NCI-H2196 treated with DMSO at 0.1 percent for 48 hours (cell line): ENCODE data around the gene CCDC141.

Experiments
- DNase-seq: peaks from one replicate; lab custom pipeline; 2025; ENCODE audit not compliant: unreplicated experiment; lab: John Stamatoyannopoulos, UW

The CCDC141 gene

GRCh38 chr2:178871536-178871935, 178.4 kb downstream of the CCDC141 start:
- DNase-seq, result no peak

- no peak for DNase-seq
Measured at GRCh38 chr2:178870703-178871102, 179.2 kb downstream of the CCDC141 start.

- no peak for DNase-seq
Measured at GRCh38 chr2:178865999-178866398, 183.9 kb downstream of the CCDC141 start.

DNA sequence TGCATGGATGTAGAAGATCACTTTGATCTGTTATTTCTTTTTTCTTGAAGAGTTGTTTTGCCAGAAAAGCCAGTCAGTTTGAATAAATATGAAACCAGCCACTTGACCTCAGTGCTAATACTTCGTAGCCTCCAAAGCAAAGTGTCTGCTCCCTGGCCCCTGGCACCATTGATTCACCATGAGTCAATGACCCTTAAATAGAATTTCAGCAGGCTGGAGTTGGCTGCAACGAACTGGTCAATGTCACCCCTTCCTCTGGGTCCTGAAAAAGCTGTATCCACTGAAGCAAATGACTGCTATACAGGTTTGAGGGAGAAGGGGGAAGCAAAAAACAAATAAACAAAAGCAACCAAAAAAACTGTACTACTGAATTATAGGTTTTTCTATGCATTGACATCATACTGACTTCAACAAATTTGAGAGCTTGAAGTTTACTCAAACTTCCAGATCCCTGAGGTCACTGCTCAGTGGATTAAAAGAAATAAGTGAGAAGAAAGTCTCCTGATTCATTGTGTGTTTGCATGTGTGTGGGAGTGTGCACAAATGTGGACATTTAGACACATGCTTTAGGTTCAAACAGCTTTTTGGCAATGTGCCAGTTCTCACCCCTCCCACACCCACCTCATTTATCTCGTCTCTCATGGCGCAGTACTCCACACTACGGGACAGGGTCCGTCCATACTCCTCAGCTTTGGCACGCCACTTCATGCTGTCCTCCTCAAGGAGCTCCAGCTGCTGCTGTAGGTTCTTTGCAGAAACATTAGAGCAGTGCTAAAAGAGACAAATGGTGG, 184.6 kb downstream of the CCDC141 start:
- no peak for DNase-seq

- no peak for DNase-seq
Measured at GRCh38 chr2:178863856-178864620, 185.9 kb downstream of the CCDC141 start.

- DNase-seq, result no peak
Measured at GRCh38 chr2:178863130-178863855, 186.6 kb downstream of the CCDC141 start.

DNA sequence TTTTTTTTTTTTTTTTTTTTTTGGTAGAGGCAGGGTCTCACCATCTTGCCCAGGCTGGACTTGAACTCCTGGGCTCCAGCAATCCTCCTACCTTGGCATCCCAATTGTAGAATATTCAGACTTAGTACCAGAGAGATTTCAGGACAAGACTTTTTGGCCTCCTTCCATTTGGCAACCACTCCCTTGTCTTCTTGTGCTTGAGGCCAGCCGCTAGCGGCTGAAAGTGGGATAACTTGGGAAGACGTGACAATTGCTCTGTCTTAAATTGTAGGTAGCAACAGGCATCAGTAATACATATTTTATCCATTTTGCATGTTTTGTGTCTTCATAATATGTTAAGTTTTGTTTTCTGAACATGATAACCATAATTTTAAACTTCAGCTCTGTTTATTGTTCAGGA, 189.4 kb downstream of the CCDC141 start:
- DNase-seq, result no peak

- DNase-seq, result no peak
Measured at GRCh38 chr2:178859730-178860129, 190.2 kb downstream of the CCDC141 start.

DNA sequence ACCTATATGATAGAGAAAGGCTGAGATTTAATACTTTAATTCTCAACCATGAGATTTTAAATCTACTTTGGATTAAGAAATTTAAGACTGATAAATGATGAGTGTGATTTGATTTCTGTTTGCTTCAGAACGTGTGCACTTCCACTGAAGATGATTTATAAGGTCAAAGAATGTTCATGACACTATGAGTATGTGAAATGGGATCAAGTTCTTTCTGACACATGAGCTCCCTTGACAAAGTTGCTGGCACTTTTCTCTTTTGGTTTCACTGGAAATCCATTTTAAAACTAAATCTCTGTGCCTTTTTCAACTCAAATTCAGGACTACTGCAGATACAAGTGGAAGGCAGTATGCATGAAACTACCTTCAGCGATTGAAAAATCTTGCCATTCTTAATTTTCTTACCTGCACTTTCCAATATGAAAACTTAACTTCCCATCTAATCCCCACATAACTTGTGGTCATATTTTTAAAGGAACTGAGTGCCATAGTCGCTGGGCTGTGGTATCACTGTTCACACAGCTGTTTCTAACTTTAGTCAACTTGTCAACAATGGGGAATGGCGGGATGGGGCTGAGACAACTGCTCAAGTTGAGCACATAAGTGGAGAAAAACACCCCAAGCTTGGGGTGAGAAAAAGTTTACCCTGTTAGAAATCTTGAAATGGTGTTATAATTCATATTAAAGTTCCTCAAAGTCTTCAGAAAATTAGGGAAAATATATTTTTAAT, 190.9 kb downstream of the CCDC141 start:
- no peak for DNase-seq

GRCh38 chr2:178855151-178855550, 194.8 kb downstream of the CCDC141 start:
- DNase-seq, result no peak

DNA sequence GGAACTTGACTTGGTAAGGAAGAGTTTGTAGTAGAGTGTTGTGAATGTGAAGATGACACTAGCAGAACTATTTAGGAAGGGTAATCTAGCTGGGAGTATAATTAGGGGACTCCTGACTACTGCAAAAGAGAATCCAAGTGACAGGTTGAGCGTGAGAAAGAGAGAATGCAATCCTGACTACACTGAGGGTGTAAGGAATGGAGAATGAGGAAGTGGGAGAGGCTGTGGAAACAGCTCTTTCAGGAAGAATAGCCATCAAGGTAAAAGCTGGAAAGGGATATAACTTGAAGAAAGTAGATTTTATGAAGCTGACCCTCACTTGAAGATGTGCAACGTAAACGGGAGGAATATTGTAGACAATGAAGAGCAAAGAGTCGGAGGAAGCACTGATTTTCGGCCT, 201.6 kb downstream of the CCDC141 start:
- no peak for DNase-seq

- DNase-seq, result no peak
Measured at GRCh38 chr2:178846458-178846802, 203.5 kb downstream of the CCDC141 start.

- DNase-seq, result no peak
Measured at GRCh38 chr2:178845566-178846457, 204.1 kb downstream of the CCDC141 start.

DNA sequence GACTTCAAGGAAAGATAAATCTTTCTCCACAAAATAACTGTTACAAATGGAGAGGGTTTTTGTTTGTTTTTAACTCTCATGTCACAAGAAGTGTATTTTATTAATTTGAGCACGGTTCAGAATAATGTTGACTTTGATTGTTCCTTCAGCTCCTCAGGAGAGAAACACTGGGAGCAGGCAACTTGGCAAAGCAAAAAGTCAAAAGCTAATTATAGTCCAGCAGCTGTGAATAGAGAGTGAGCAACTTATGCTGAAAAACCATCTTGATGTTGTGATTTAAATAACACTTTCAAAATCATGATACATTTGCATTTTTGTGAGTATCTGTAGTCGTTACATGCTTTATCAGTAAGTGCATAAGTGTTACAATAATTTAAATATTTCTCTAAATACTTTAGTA, 205.2 kb downstream of the CCDC141 start:
- DNase-seq, result no peak

GRCh38 chr2:178844269-178844668, 205.7 kb downstream of the CCDC141 start:
- DNase-seq, result no peak

GRCh38 chr2:178843697-178844096, 206.2 kb downstream of the CCDC141 start:
- no peak for DNase-seq

DNA sequence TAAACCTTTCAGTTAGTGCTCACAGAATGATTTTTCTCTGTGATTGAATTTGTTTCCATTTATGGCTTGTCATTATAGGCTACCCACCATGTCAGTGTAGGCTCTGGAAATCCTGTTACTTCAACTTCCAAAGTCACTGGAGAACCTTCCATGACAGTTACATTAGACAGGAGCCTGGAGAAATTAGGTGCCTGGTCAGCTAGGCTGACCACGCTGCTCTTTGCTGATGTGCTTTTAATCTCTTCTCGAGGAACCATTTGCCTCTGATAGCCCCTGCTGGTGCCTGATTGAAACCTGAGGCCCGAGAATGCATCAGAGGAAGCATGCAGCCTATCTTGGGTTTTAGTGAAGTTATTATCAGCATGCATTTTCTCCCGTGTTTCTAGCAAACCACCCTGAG, 213.1 kb downstream of the CCDC141 start:
- no peak for DNase-seq

DNA sequence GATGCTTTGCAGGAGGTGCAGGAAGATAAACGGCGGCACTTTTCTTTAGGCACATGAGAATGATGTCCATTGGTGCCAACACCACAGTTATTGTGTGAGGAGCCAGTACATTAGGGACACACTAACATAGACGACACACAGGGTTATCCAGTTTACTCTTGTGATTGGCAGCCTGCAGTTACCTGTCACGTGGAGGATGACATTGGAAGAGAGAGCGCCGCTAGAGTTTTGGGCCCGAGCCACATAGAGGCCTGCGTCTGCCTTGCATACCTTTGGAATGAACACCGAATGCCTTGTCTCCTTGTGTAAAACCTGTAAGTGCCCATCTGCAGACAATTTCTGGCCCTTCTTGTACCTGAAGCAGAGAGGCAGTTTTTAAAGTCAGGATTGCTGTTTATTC, 215.9 kb downstream of the CCDC141 start:
- DNase-seq, result no peak

DNA sequence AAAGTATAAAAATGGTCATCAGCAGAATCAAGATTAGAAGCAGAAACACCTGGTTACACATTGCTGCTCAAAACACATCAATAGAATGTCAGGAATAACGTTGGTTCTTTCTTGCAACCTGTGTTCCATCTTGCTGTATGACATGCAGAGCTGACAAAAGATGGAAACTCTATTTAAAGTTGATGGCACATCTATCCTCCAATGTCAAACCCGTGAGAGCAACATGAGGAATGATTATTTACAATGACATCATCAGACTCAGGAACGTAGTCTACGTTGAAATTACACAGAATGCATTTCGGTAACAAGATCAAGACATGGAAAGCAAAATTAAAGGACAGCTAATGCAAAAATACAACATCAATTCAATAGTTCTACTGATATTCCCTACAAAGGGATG, 216.6 kb downstream of the CCDC141 start:
- DNase-seq, result no peak

DNA sequence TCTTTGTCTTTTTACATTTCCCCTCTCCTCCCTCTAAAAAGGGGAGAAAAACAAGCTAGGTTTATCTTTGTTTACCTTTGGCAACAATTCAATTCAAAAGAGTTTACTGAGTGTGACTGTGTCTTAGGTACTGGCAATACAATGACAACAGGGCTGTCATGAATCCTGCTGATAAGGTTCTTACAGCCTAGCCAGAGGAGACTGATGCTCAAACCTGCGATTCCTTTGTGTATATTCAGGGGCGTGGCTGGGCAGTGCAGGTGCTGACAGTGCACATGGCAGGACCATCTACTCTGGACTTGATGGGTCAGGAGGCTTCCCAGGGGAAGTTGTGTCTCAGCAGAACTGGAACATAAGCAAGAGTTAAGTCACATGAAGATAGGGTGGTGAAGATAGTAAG, 219.5 kb downstream of the CCDC141 start:
- no peak for DNase-seq
